ENCODE results near the gene SVIL. TPM values are rescaled to one million over a fixed set of nuclear protein-coding genes. Genes with fewer than 3 reads are reported as not detected.
A peak's percentile ranks its signal among the peaks of the same experiment; 100 is the strongest.

The SVIL gene
- total RNA-seq, 1 experiment from 2014 or later, result 15.3 TPM

- Histone ChIP-seq H2AFZ (ENCODE audit: low read length) (no peak overlapping the region), H3K4me2 (ENCODE audit: insufficient read depth, insufficient read length, low read length) (no peak overlapping the region), H3K4ac (ENCODE audit: low read depth, low read length) (no peak overlapping the region), H2AK5ac (ENCODE audit: insufficient read length, low read length) (no peak overlapping the region), H3K27ac (ENCODE audit: insufficient read length, low read depth, low read length) (no peak overlapping the region), H2BK20ac (ENCODE audit: low read depth, low read length, poor library complexity, severe bottlenecking) (no peak overlapping the region), H2BK5ac (ENCODE audit: insufficient read length, low read length) (no peak overlapping the region), H3K18ac (ENCODE audit: insufficient read length, low read depth, low read length) (no peak overlapping the region), H3K23me2 (ENCODE audit: insufficient read length, low read depth, low read length, poor library complexity, severe bottlenecking) (no peaks in the 10 kb centered on the region), H4K8ac (replicated peaks; ENCODE audit: insufficient read length, low read depth, low read length) (no peak overlapping the region), H4K91ac (ENCODE audit: insufficient read length, low read depth, low read length) (no peak overlapping the region), H3K9ac (ENCODE audit: extremely low read depth, insufficient read length, low read length) (no peak overlapping the region), H3T11ph (ENCODE audit: low read length) (no peak overlapping the region), H3K56ac (ENCODE audit: insufficient read length, low read depth, low read length) (no peak overlapping the region), H3K4me1 (ENCODE audit: insufficient read depth, low read length) (peaks cover 6% of the 10 kb centered on the region), H3K14ac (ENCODE audit: insufficient read depth, low read length) (no peak overlapping the region), H3K23ac (ENCODE audit: insufficient read length, low read depth, low read length) (no peak overlapping the region), H3K9me3 (ENCODE audit: control insufficient read depth, low read depth, low read length) (no peaks in the 10 kb centered on the region), H3K79me2 (ENCODE audit: insufficient read depth, low read length) (no peaks in the 10 kb centered on the region), H4K20me1 (ENCODE audit: control insufficient read depth, insufficient read depth, insufficient read length) (no peaks in the 10 kb centered on the region), H3K79me1 (ENCODE audit: insufficient read depth, low read depth, low read length, poor library complexity, severe bottlenecking) (no peaks in the 10 kb centered on the region), H2BK12ac (ENCODE audit: insufficient read length, low read depth, low read length) (no peak overlapping the region), H2BK120ac (ENCODE audit: low read depth, low read length, poor library complexity, severe bottlenecking) (no peak overlapping the region), H2BK15ac (ENCODE audit: low read depth, low read length) (no peak overlapping the region), H4K5ac (ENCODE audit: insufficient read length, low read depth, low read length) (no peak overlapping the region), H3K27me3 (ENCODE audit: insufficient read depth, low read length) (no peaks in the 10 kb centered on the region)
- peak overlapping the region; percentile 11 to 93 (median 81); a peak in 5 of 7 replicates for H3K27ac Mint-ChIP-seq
- no peak for TF ChIP-seq CTCF (conservative IDR thresholded peaks at IDR 0.05)
- H3K27me3 Mint-ChIP-seq (ENCODE audit: low read depth), result no peaks in the 10 kb centered on the region
- H3K36me3 Mint-ChIP-seq (ENCODE audit: insufficient read depth in 1 of 3, low read depth in 3 of 3), result peaks cover 10 to 13% (median 11%) of the 10 kb centered on the region in 3 experiments
- peaks cover 8 to 9% of the 10 kb centered on the region in 2 experiments for H3K9me3 Mint-ChIP-seq
- WGBS (ENCODE audit: extremely low coverage, insufficient read length, low lambda C conversion rate), result no CpG with 5 or more reads among the region's 3 CpGs
- DNase-seq, result no peak
- H3K4me1 Mint-ChIP-seq, result peaks cover 31 to 41% of the 10 kb centered on the region in 2 experiments
- no peak overlapping the region for H3K4me3 Mint-ChIP-seq
Observed at GRCh38 chr10:29669149-29669548, 34.4 kb upstream of the SVIL start.
